ENCODE measurements around the gene CUTA. TPM values are rescaled to one million over a fixed set of nuclear protein-coding genes. Genes with fewer than 3 reads are reported as not detected.

CUTA gene
- total and polyA plus RNA-seq, 7 experiments from 2014 or later, result 148 to 466 (median 205) TPM

- ChIA-PET POLR2A (interaction anchor here (0.7 to 6.2 kb wide), 6 partner anchors 8 to 440 kb away, joined by 3 to 39 read pairs (median 11); partner anchors contain the start of gene SYNGAP1), CTCF (no interaction called here)
- intact Hi-C loops (cut with micrococcal nuclease), result loop anchor here (2.0 to 10.0 kb wide), 11 partner anchors 13 to 1747 kb away; partner anchors contain the start of genes BRD2 (in 1 of the 2), C6orf47 (in 1 of the 2), CSNK2B (in 1 of the 2) and GPANK1 (in 1 of the 2)
- H3K27ac ChIP-seq (ENCODE audit: low read depth, low read length), result peak overlapping the region; percentile 100
- H3K4me3 Mint-ChIP-seq, result peak overlapping the region; percentile 83 to 93 (median 88)
- peak overlapping the region; percentile 65 to 96 (median 95) for H3K27ac Mint-ChIP-seq
- no peak for ATAC-seq
- H3K4me1 Mint-ChIP-seq, result peaks cover 29 to 64% (median 61%) of the 10 kb centered on the region in 7 donors
- H3K9me3 Mint-ChIP-seq, result peaks cover 0 to 5% (median 0%) of the 10 kb centered on the region in 11 donors
- H3K4me1 ChIP-seq (ENCODE audit: control insufficient read depth in 2 of 2, insufficient read depth in 2 of 2, low read length in 2 of 2), result peaks cover 37 to 49% of the 10 kb centered on the region in 2 donors
- no peaks in the 10 kb centered on the region for H3K27me3 ChIP-seq (ENCODE audit: control insufficient read depth in 2 of 2, insufficient read depth in 2 of 2, low read length in 2 of 2)
- peaks cover 5 to 45% (median 14%) of the 10 kb centered on the region in 3 experiments for H3K36me3 ChIP-seq (ENCODE audit: control insufficient read depth in 2 of 3, insufficient read depth in 3 of 3, low read length in 3 of 3)
- DNase-seq, result no peak
- H3K27me3 Mint-ChIP-seq, result no peaks in the 10 kb centered on the region
- H3K9me3 ChIP-seq (ENCODE audit: control insufficient read depth in 2 of 3, low read length in 3 of 3), result no peaks in the 10 kb centered on the region
- peaks cover 3 to 28% (median 19%) of the 10 kb centered on the region in 5 donors for H3K36me3 Mint-ChIP-seq
- H3K4me3 ChIP-seq (ENCODE audit: low read length), result peak overlapping the region; percentile 83
Observed at GRCh38 chr6:33411632-33412005, 6.3 kb downstream of the CUTA start.

- Histone ChIP-seq H3K4me3 (ENCODE audit: low read length) (peak within 1 kb of the TSS; percentile 83), H3K27me3 (ENCODE audit: control insufficient read depth in 2 of 2, insufficient read depth in 2 of 2, low read length in 2 of 2) (no peaks in the 10 kb centered on the region), H3K27ac (ENCODE audit: low read depth, low read length) (peak within 1 kb of the TSS; percentile 100), H3K9me3 (ENCODE audit: control insufficient read depth in 2 of 3, low read length in 3 of 3) (no peaks in the 10 kb centered on the region), H3K36me3 (ENCODE audit: control insufficient read depth in 2 of 3, insufficient read depth in 3 of 3, low read length in 3 of 3) (peaks cover 5 to 43% (median 14%) of the 10 kb centered on the region in 3 experiments), H3K4me1 (ENCODE audit: control insufficient read depth in 2 of 2, insufficient read depth in 2 of 2, low read length in 2 of 2) (peaks cover 32 to 44% of the 10 kb centered on the region in 2 donors)
- intact Hi-C loops (cut with micrococcal nuclease), result loop anchor here (1.0 to 10.0 kb wide), 24 partner anchors 7 to 1746 kb away; partner anchors contain the start of genes CUTA (in 2 of the 2), KIFC1 (in 2 of the 2), RXRB (in 2 of the 2) and SLC39A7 (in 2 of the 2)
- DNase-seq (peak in 4 of 9 donors; percentile 72 to 88 (median 84)), ATAC-seq (peak; percentile 71)
- H3K4me3 Mint-ChIP-seq, result peak within 1 kb of the TSS; percentile 85 to 95 (median 91)
- H3K9me3 Mint-ChIP-seq, result peaks cover 0 to 5% (median 0%) of the 10 kb centered on the region in 11 donors
- H3K27ac Mint-ChIP-seq, result peak within 1 kb of the TSS; percentile 65 to 99 (median 97)
- H3K4me1 Mint-ChIP-seq, result peaks cover 25 to 61% (median 54%) of the 10 kb centered on the region in 7 donors
- CTCF ChIA-PET, result no interaction called here
- peaks cover 3 to 25% (median 18%) of the 10 kb centered on the region in 5 donors for H3K36me3 Mint-ChIP-seq
- POLR2A ChIA-PET, result interaction anchor here (0.7 to 6.2 kb wide), 10 partner anchors 8 to 1548 kb away, joined by 3 to 39 read pairs (median 6); partner anchors contain the start of genes B3GALT4, NEU1 and SYNGAP1
- H3K27me3 Mint-ChIP-seq, result no peaks in the 10 kb centered on the region
Observed at GRCh38 chr6:33410711-33411631, 6.9 kb downstream of the CUTA start, which contains the start of gene PHF1. Gene PHF1 (plus strand): TSS chr6:33411014. CDS start chr6:33412264, 1,250 bp downstream.

GRCh38 chr6:33410050-33410710 lies 7.7 kb downstream of the CUTA start:
- H3K27me3 Mint-ChIP-seq, result no peaks in the 10 kb centered on the region
- peak overlapping the region; percentile 85 to 95 (median 90) for H3K4me3 Mint-ChIP-seq
- peak overlapping the region; percentile 78 for H3K4me3 ChIP-seq (ENCODE audit: low read length)
- ChIA-PET POLR2A (interaction anchor here (0.7 to 6.2 kb wide), 8 partner anchors 9 to 1547 kb away, joined by 3 to 39 read pairs (median 6); partner anchors contain the start of genes B3GALT4, NEU1 and SYNGAP1), CTCF (no interaction called here)
- H3K36me3 ChIP-seq (ENCODE audit: control insufficient read depth in 2 of 3, insufficient read depth in 3 of 3, low read length in 3 of 3), result peaks cover 5 to 35% (median 14%) of the 10 kb centered on the region in 3 experiments
- DNase-seq (peak; percentile 94 to 98 (median 95)), ATAC-seq (peak; percentile 82)
- peaks cover 25 to 60% (median 46%) of the 10 kb centered on the region in 7 donors for H3K4me1 Mint-ChIP-seq
- H3K27ac Mint-ChIP-seq, result peak overlapping the region; percentile 65 to 99 (median 97)
- no peaks in the 10 kb centered on the region for H3K9me3 ChIP-seq (ENCODE audit: control insufficient read depth in 2 of 3, low read length in 3 of 3)
- H3K27ac ChIP-seq (ENCODE audit: low read depth, low read length), result peak overlapping the region; percentile 100
- no peaks in the 10 kb centered on the region for H3K27me3 ChIP-seq (ENCODE audit: control insufficient read depth in 2 of 2, insufficient read depth in 2 of 2, low read length in 2 of 2)
- H3K4me1 ChIP-seq (ENCODE audit: control insufficient read depth in 2 of 2, insufficient read depth in 2 of 2, low read length in 2 of 2), result peaks cover 35 to 36% of the 10 kb centered on the region in 2 donors
- peaks cover 3 to 26% (median 17%) of the 10 kb centered on the region in 5 donors for H3K36me3 Mint-ChIP-seq
- H3K9me3 Mint-ChIP-seq, result peaks cover 0 to 5% (median 0%) of the 10 kb centered on the region in 11 donors
- intact Hi-C loops (cut with micrococcal nuclease), result loop anchor here (1.0 to 10.0 kb wide), 24 partner anchors 8 to 1745 kb away; partner anchors contain the start of genes CUTA (in 2 of the 2), KIFC1 (in 2 of the 2), RXRB (in 2 of the 2) and SLC39A7 (in 2 of the 2)

- no peaks in the 10 kb centered on the region for H3K27me3 Mint-ChIP-seq
- peak in 1 of 9 donors; percentile 26 for DNase-seq
- H3K4me1 Mint-ChIP-seq, result peaks cover 6 to 42% (median 20%) of the 10 kb centered on the region in 7 donors
- H3K4me3 ChIP-seq (ENCODE audit: low read length), result no peak overlapping the region
- H3K9me3 Mint-ChIP-seq, result peaks cover 0 to 5% (median 0%) of the 10 kb centered on the region in 11 donors
- peak overlapping the region in 4 of 9 donors; percentile 17 to 48 (median 32) for H3K27ac Mint-ChIP-seq
- no peak overlapping the region for H3K4me3 Mint-ChIP-seq
- intact Hi-C loops (cut with micrococcal nuclease), result no loop called here
- peaks cover 0 to 26% (median 0%) of the 10 kb centered on the region in 5 donors for H3K36me3 Mint-ChIP-seq
- CTCF ChIA-PET, result interaction anchor here (1.1 kb wide), 1 partner anchor 18 kb away, joined by 4 read pairs; no protein-coding TSS in a partner anchor
- no peaks in the 10 kb centered on the region for H3K9me3 ChIP-seq (ENCODE audit: control insufficient read depth in 2 of 3, low read length in 3 of 3)
- peaks cover 18 to 25% of the 10 kb centered on the region in 2 donors for H3K4me1 ChIP-seq (ENCODE audit: control insufficient read depth in 2 of 2, insufficient read depth in 2 of 2, low read length in 2 of 2)
- peaks cover 0 to 6% (median 1%) of the 10 kb centered on the region in 3 experiments for H3K36me3 ChIP-seq (ENCODE audit: control insufficient read depth in 2 of 3, insufficient read depth in 3 of 3, low read length in 3 of 3)
- POLR2A ChIA-PET, result interaction anchor here (0.6 to 3.1 kb wide), 3 partner anchors 10 to 15 kb away, joined by 3 to 13 read pairs (median 3); partner anchors contain the start of gene CUTA
- no peaks in the 10 kb centered on the region for H3K27me3 ChIP-seq (ENCODE audit: control insufficient read depth in 2 of 2, insufficient read depth in 2 of 2, low read length in 2 of 2)
- H3K27ac ChIP-seq (ENCODE audit: low read depth, low read length), result no peak overlapping the region
- ATAC-seq, result no peak
Observed at GRCh38 chr6:33407132-33407718, 10.7 kb downstream of the CUTA start.

- Histone ChIP-seq H3K27me3 (ENCODE audit: control insufficient read depth in 2 of 2, insufficient read depth in 2 of 2, low read length in 2 of 2) (no peaks in the 10 kb centered on the region), H3K4me1 (ENCODE audit: control insufficient read depth in 2 of 2, insufficient read depth in 2 of 2, low read length in 2 of 2) (peaks cover 10 to 16% of the 10 kb centered on the region in 2 donors), H3K27ac (ENCODE audit: low read depth, low read length) (no peak overlapping the region), H3K36me3 (ENCODE audit: control insufficient read depth in 2 of 3, insufficient read depth in 3 of 3, low read length in 3 of 3) (peaks cover 0 to 2% (median 0%) of the 10 kb centered on the region in 3 experiments), H3K9me3 (ENCODE audit: control insufficient read depth in 2 of 3, low read length in 3 of 3) (no peaks in the 10 kb centered on the region), H3K4me3 (ENCODE audit: low read length) (no peak overlapping the region)
- DNase-seq, result no peak
- Mint-ChIP-seq H3K4me1 (peaks cover 6 to 36% (median 10%) of the 10 kb centered on the region in 7 donors), H3K9me3 (peaks cover 0 to 5% (median 0%) of the 10 kb centered on the region in 11 donors), H3K4me3 (peak overlapping the region in 1 of 10 donors; percentile 9), H3K27ac (peak overlapping the region in 3 of 9 donors; percentile 6 to 48 (median 46)), H3K27me3 (no peaks in the 10 kb centered on the region), H3K36me3 (peaks cover 0 to 26% (median 0%) of the 10 kb centered on the region in 5 donors)
- no peak for ATAC-seq
- ChIA-PET CTCF (no interaction called here), POLR2A (interaction anchor here (3.1 kb wide), 1 partner anchor 11 kb away, joined by 13 read pairs; the partner anchor contains the start of gene CUTA)
- intact Hi-C loops (cut with micrococcal nuclease), result no loop called here
Observed at GRCh38 chr6:33406126-33406525, 11.8 kb downstream of the CUTA start.

All from naive thymus-derived CD4-positive, alpha-beta T cell (primary cell).